Neural cell (in vitro differentiated cells): ENCODE data around the gene AHSG.

Source experiments
- CTCF ChIP-seq: fragments of 450-650 bp; IDR thresholded peaks from 2 replicates; pipeline ENCODE4 v1.5.1; 2014; ENCODE audit warnings: antibody characterized with exemption, mild to moderate bottlenecking, moderate library complexity; ENCODE audit not compliant: poor library complexity, severe bottlenecking
- EP300 ChIP-seq: fragments of 450-650 bp; conservative IDR thresholded peaks from 2 replicates; pipeline ENCODE4 v1.6.1; 2014; ENCODE audit warnings: antibody characterized with exemption, mild to moderate bottlenecking, moderate library complexity; ENCODE audit not compliant: poor library complexity, severe bottlenecking
- EZH2 ChIP-seq: fragments of 200-600, 300-800 bp; shearing (Covaris generic), sonication (generic); IDR thresholded peaks from 2 replicates; pipeline ENCODE4 v1.6.1; 2014; ENCODE audit warnings: antibody characterized with exemption, low read length, borderline replicate concordance, mild to moderate bottlenecking; ENCODE audit not compliant: insufficient read depth, poor library complexity, severe bottlenecking
- POLR2AphosphoS5 ChIP-seq: IDR thresholded peaks from 2 replicates; pipeline ENCODE4 v1.6.1; 2012
- RAD21 ChIP-seq: fragments of 450-650 bp; conservative IDR thresholded peaks from 2 replicates; pipeline ENCODE4 v1.6.1; 2014; ENCODE audit warnings: antibody characterized with exemption, mild to moderate bottlenecking, moderate library complexity
- TF ChIP-seq, protein P1 (sequence below): IDR thresholded peaks from 2 replicates; pipeline ENCODE4 v1.6.1; 2012; ENCODE audit warnings: borderline replicate concordance

DNA sequence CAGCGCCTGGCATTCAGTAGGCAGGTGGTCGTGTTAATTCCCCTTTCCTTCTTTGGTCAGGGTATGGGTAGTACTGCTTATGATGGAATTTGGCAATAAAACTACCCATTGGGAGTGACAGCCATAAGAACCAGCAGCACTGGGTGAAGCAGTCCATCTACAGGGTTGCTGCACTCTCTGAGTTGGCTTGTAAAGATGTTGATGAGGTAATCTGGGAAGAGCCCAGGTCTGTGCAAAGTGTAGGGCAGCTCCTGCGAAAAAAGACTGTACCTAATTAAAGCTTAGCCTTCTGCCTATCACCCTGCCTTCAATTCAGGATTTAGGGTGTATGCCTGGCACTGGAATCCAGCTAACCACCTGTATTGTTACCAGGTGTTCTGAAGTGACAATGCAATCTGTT lies 22.7 kb downstream of the AHSG start:
- TF ChIP-seq RAD21 (no peak), CTCF (no peak), EP300 (no peak), POLR2AphosphoS5 (no peak), EZH2 (no peak)
- TF ChIP-seq, protein P1, sequence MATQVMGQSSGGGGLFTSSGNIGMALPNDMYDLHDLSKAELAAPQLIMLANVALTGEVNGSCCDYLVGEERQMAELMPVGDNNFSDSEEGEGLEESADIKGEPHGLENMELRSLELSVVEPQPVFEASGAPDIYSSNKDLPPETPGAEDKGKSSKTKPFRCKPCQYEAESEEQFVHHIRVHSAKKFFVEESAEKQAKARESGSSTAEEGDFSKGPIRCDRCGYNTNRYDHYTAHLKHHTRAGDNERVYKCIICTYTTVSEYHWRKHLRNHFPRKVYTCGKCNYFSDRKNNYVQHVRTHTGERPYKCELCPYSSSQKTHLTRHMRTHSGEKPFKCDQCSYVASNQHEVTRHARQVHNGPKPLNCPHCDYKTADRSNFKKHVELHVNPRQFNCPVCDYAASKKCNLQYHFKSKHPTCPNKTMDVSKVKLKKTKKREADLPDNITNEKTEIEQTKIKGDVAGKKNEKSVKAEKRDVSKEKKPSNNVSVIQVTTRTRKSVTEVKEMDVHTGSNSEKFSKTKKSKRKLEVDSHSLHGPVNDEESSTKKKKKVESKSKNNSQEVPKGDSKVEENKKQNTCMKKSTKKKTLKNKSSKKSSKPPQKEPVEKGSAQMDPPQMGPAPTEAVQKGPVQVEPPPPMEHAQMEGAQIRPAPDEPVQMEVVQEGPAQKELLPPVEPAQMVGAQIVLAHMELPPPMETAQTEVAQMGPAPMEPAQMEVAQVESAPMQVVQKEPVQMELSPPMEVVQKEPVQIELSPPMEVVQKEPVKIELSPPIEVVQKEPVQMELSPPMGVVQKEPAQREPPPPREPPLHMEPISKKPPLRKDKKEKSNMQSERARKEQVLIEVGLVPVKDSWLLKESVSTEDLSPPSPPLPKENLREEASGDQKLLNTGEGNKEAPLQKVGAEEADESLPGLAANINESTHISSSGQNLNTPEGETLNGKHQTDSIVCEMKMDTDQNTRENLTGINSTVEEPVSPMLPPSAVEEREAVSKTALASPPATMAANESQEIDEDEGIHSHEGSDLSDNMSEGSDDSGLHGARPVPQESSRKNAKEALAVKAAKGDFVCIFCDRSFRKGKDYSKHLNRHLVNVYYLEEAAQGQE = no peak
